ENCODE results near the gene HPSE2.

DNA sequence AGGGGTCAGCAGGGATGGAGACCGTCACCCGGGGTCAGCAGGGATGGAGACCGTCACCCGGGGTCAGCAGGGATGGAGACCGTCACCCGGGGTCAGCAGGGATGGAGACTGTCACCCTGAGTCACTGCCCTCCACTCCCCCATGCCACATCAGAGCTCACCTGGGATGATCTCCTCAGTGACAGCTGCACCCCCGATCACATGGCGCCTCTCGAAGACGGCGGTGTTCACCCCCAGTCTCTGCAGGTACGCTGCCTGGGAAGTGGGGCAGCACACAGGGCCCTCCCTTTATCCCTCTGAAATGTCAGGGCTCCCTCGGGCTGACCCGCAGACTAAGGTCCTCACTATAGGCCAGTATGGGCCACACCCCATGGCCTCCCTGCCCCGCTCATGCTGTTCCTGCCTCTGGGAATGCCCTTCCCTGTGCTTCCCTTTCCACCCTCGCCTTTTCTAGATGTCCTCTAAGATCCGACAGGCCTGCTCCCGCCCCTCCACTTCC lies 827.9 kb downstream of the HPSE2 start:
- TF ChIP-seq, protein P1, sequence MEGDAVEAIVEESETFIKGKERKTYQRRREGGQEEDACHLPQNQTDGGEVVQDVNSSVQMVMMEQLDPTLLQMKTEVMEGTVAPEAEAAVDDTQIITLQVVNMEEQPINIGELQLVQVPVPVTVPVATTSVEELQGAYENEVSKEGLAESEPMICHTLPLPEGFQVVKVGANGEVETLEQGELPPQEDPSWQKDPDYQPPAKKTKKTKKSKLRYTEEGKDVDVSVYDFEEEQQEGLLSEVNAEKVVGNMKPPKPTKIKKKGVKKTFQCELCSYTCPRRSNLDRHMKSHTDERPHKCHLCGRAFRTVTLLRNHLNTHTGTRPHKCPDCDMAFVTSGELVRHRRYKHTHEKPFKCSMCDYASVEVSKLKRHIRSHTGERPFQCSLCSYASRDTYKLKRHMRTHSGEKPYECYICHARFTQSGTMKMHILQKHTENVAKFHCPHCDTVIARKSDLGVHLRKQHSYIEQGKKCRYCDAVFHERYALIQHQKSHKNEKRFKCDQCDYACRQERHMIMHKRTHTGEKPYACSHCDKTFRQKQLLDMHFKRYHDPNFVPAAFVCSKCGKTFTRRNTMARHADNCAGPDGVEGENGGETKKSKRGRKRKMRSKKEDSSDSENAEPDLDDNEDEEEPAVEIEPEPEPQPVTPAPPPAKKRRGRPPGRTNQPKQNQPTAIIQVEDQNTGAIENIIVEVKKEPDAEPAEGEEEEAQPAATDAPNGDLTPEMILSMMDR (conservative IDR thresholded peaks at IDR 0.05) = no peak
- TF ChIP-seq ZFX (IDR thresholded peaks at IDR 0.05) = no peak

Data from C4-2B (cell line).